GM12878 (cell line): ENCODE results near the gene ANKRD53. TPM values are rescaled to one million over a fixed set of nuclear protein-coding genes. Genes with fewer than 3 reads are reported as not detected.
A peak's percentile ranks its signal among the peaks of the same experiment; 100 is the strongest.

Source experiments
- ATAC-seq: fragments of 200-7000 bp; cut with Tn5 transposase; 3 replicates; pipeline ENCODE4 v1.9.1; 2020; ENCODE audit warnings: mild to moderate bottlenecking, moderate library complexity
- BruUV-seq: library from RNA; stranded (reverse); fragments of 400-500 nt; replicated peaks from 2 replicates; lab custom pipeline; 2021; lab: Mats Ljungman, UMichigan
- CTCF ChIA-PET: fragments of 300-600 bp; sonication (Branson Sonifier 250); formaldehyde crosslinking; extraction: SDS; loops from one replicate; lab custom pipeline; 2021; ENCODE audit warnings: inconsistent platforms; lab: Yijun Ruan, JAX
- POLR2A ChIA-PET: fragments of 350-600 bp; formaldehyde crosslinking; extraction: SDS; loops from one replicate; lab custom pipeline; 2021; ENCODE audit warnings: inconsistent platforms; lab: Charles Lee
- RAD21 ChIA-PET: fragments of 300-600 bp; sonication (Branson Sonifier 250); formaldehyde crosslinking; loops from one replicate; lab custom pipeline; 2023; ENCODE audit warnings: antibody characterized with exemption; ENCODE audit not compliant: unreplicated experiment; lab: Charles Lee
- SMC1A ChIA-PET: fragments of 300-600 bp; sonication (Branson Sonifier 250); formaldehyde crosslinking; loops from one replicate; lab custom pipeline; 2023; ENCODE audit not compliant: unreplicated experiment, uncharacterized antibody; lab: Charles Lee
- DNase-seq: peaks from one replicate; pipeline ENCODE4 v3.0.0-alpha.2; 2011; ENCODE audit warnings: low read depth, low spot score
- FAIRE-seq: peaks from 3 replicates; lab custom pipeline; 2011; peaks lifted over from hg19 to GRCh38; lab: Jason Lieb, UNC
- H2AFZ ChIP-seq: 2 replicates; pipeline ENCODE4 v1.6.0; 2011; ENCODE audit warnings: low read depth, low read length, control low read depth; ENCODE audit not compliant: control insufficient read depth
- H3K27ac ChIP-seq: 2 replicates; pipeline ENCODE4 v1.5.1; 2011; ENCODE audit warnings: control low read depth; ENCODE audit not compliant: control insufficient read depth, insufficient read depth
- H3K27me3 ChIP-seq, 2 experiments: replicated peaks in 1 of 2; 2 replicates each; pipeline versions ENCODE4 v1.6.0 to v1.6.1; 2011; ENCODE audit warnings: low read length in 1 of 2; ENCODE audit not compliant: control insufficient read depth in 2 of 2, insufficient read depth in 2 of 2
- H3K36me3 ChIP-seq, 2 experiments: 2 replicates each; pipeline ENCODE4 v1.5.1; 2011; ENCODE audit warnings: low read length in 1 of 2; ENCODE audit not compliant: control insufficient read depth in 2 of 2, insufficient read depth in 2 of 2
- H3K4me1 ChIP-seq: 2 replicates; pipeline ENCODE4 v1.6.1; 2011; ENCODE audit warnings: mild to moderate bottlenecking, low read length, moderate library complexity, mixed read lengths; ENCODE audit not compliant: control insufficient read depth, insufficient read depth
- H3K4me2 ChIP-seq: 2 replicates; pipeline ENCODE4 v1.6.0; 2011; ENCODE audit warnings: control low read depth; ENCODE audit not compliant: control insufficient read depth, insufficient read depth
- H3K4me3 ChIP-seq: fragments of 200-600 bp; sonication (generic); 2 replicates; pipeline ENCODE4 v1.5.1; 2016
- H3K79me2 ChIP-seq: 2 replicates; pipeline ENCODE4 v1.6.0; 2011; ENCODE audit warnings: low read length; ENCODE audit not compliant: control insufficient read depth, insufficient read depth
- H3K9ac ChIP-seq: 2 replicates; pipeline ENCODE4 v1.8.0; 2011; ENCODE audit warnings: low read length, control low read depth, mixed read lengths; ENCODE audit not compliant: control insufficient read depth, insufficient read depth
- H3K9me3 ChIP-seq: replicated peaks from 3 replicates; pipeline ENCODE4 v1.5.1; 2011; ENCODE audit warnings: mild to moderate bottlenecking, low read length; ENCODE audit not compliant: control insufficient read depth, insufficient read depth
- H4K20me1 ChIP-seq: 2 replicates; pipeline ENCODE4 v1.6.0; 2011; ENCODE audit not compliant: control insufficient read depth, insufficient read depth
- ASH2L ChIP-seq: fragments of 300-600, 200-600 bp; sonication (generic); IDR thresholded peaks from 2 replicates; pipeline ENCODE4 v1.6.1; 2017; ENCODE audit warnings: low read depth, mild to moderate bottlenecking, borderline replicate concordance
- BCL11A ChIP-seq: IDR thresholded peaks from 2 replicates; pipeline ENCODE4 v1.6.1; 2011; ENCODE audit warnings: low read depth, low read length
- CBFB ChIP-seq: IDR thresholded peaks from 2 replicates; pipeline ENCODE4 v1.6.1; 2016; ENCODE audit warnings: antibody characterized with exemption, low read depth
- CHD1 ChIP-seq: IDR thresholded peaks from 2 replicates; pipeline ENCODE4 v1.6.1; 2012; ENCODE audit warnings: low read depth, low read length, improper control_type of control experiment
- EED ChIP-seq: sonication (generic); IDR thresholded peaks from 2 replicates; pipeline ENCODE4 v1.6.1; 2016; ENCODE audit warnings: antibody characterized with exemption, low read depth
- HDAC6 ChIP-seq: fragments of 200-600 bp; sonication (generic); IDR thresholded peaks from one replicate; pipeline ENCODE4 v1.8.0; 2017; ENCODE audit warnings: antibody characterized with exemption; ENCODE audit not compliant: unreplicated experiment
- KAT2A ChIP-seq: conservative IDR thresholded peaks from 2 replicates; pipeline ENCODE4 v1.6.1; 2011; ENCODE audit warnings: low read depth, low read length; ENCODE audit not compliant: control insufficient read depth
- MXI1 ChIP-seq: fragments of 150-350 bp; IDR thresholded peaks from 2 replicates; pipeline ENCODE4 v1.6.1; 2011; ENCODE audit warnings: low read depth, mild to moderate bottlenecking, inconsistent platforms, low read length, improper control_type of control experiment
- PBX3 ChIP-seq: IDR thresholded peaks from 2 replicates; pipeline ENCODE4 v1.6.1; 2011; ENCODE audit warnings: mild to moderate bottlenecking, low read depth, low read length, moderate library complexity; ENCODE audit not compliant: insufficient replicate concordance
- POLR2A ChIP-seq: IDR thresholded peaks from 2 replicates; pipeline ENCODE4 v1.6.1; 2011; ENCODE audit warnings: low read depth, mild to moderate bottlenecking, low read length
- POU2F2 ChIP-seq: IDR thresholded peaks from 3 replicates; pipeline ENCODE4 v1.6.1; 2011; ENCODE audit warnings: low read depth, mild to moderate bottlenecking, low read length, borderline replicate concordance
- RCOR1 ChIP-seq: conservative IDR thresholded peaks from 2 replicates; pipeline ENCODE4 v1.6.1; 2012; ENCODE audit warnings: low read depth, low read length, improper control_type of control experiment
- RELA ChIP-seq: fragments of 450-650 bp; IDR thresholded peaks from 2 replicates; pipeline ENCODE4 v1.8.0; 2014; ENCODE audit warnings: borderline replicate concordance; ENCODE audit not compliant: partially characterized antibody
- REST ChIP-seq: IDR thresholded peaks from 2 replicates; pipeline ENCODE4 v1.6.1; 2012; ENCODE audit warnings: mild to moderate bottlenecking, low read depth, low read length
- RFX5 ChIP-seq: IDR thresholded peaks from 2 replicates; pipeline ENCODE4 v1.6.1; 2011; ENCODE audit warnings: low read depth, low read length, improper control_type of control experiment
- SIN3A ChIP-seq: IDR thresholded peaks from 2 replicates; pipeline ENCODE4 v1.6.1; 2012; ENCODE audit warnings: low read depth, low read length, improper control_type of control experiment
- SMAD5 ChIP-seq: IDR thresholded peaks from 2 replicates; pipeline ENCODE4 v1.6.1; 2016; ENCODE audit warnings: antibody characterized with exemption, low read depth
- WRNIP1 ChIP-seq: IDR thresholded peaks from 2 replicates; pipeline ENCODE4 v1.6.1; 2011; ENCODE audit warnings: low read depth, low read length, improper control_type of control experiment, borderline replicate concordance
- YY1 ChIP-seq: IDR thresholded peaks from 2 replicates; pipeline ENCODE4 v1.6.1; 2011; ENCODE audit warnings: low read depth, mild to moderate bottlenecking, low read length
- ZNF274 ChIP-seq: IDR thresholded peaks from one replicate; pipeline ENCODE4 v1.8.0; 2011; ENCODE audit not compliant: insufficient read length, insufficient read depth
- WGBS: methylation state at CpG from one replicate; pipeline ENCODE4 v1.1.6; 2016; ENCODE audit warnings: low lambda C conversion rate; ENCODE audit not compliant: insufficient replicate concordance, insufficient coverage; ENCODE audit errors: missing lambda C conversion rate; 5-methylcytosine and 5-hydroxymethylcytosine counted together
- in situ Hi-C: fragments of 300-500 bp; cut with MboI; formaldehyde crosslinking; loops from 9 replicates; pipeline ENCODE4 v1.14.3; 2018; ENCODE audit warnings: mixed read lengths
- intact Hi-C: fragments of 100-400 bp; cut with micrococcal nuclease; formaldehyde crosslinking; loops from one replicate; pipeline ENCODE4 v1.14.2; 2022; ENCODE audit not compliant: unreplicated experiment
- polyA plus RNA-seq, 11 experiments: library from polyadenylated mRNA; depleted of rRNA in 4 of 11; unstranded in 6 of 11; stranded (reverse) in 5 of 11; fragments of >200 nt; fragmentation: Nextera tagmentation in 4 of 11; fragmentation: Illumina TruSeq in 1 of 11; extraction: Ambion mirVana in 4 of 11; extraction: Trizol in 1 of 11; gene quantifications; 1 replicate in 1 of 11; 2 replicates in 10 of 11; pipeline versions ENCODE4 v1.2.1 to v1.2.3, GENCODE V29; 2011 to 2016; ENCODE audit warnings: inconsistent platforms in 2 of 11, missing spikeins in 2 of 11, low read depth in 1 of 11
- total RNA-seq, 4 experiments: library from RNA; depleted of rRNA in 3 of 4; stranded (reverse); fragments of >200 nt in 3 of 4; fragmentation: Illumina TruSeq in 1 of 4; extraction: Trizol in 1 of 4; gene quantifications; 2 replicates each; pipeline versions ENCODE4 v1.2.1 to v1.2.3, GENCODE V29; 2013 to 2021

Gene ANKRD53
- total and polyA plus RNA-seq, 10 of the 15 experiments (the other 5 are each of a cell fraction or from before 2014, with no cell fraction given): 0.04 TPM; not detected in 8

- RAD21 ChIA-PET: interaction anchor here (0.6 to 0.8 kb wide), 3 partner anchors 8 to 105 kb away, joined by 3 read pairs; no protein-coding TSS in a partner anchor
- in situ Hi-C loops (no loop called here), intact Hi-C loops (no loop called here)
- Histone ChIP-seq H3K9me3 (no peaks in the 10 kb centered on the region), H3K4me3 (peak overlapping the region; percentile 74), H3K36me3 (no peaks in the 10 kb centered on the region), H2AFZ (peak overlapping the region; percentile 80), H3K79me2 (no peaks in the 10 kb centered on the region), H3K9ac (no peak overlapping the region), H3K4me1 (no peaks in the 10 kb centered on the region), H3K27ac (no peak overlapping the region), H3K27me3 (peaks cover 0 to 3% of the 10 kb centered on the region in 2 experiments; a peak in 1 of 4 replicates), H3K4me2 (peak overlapping the region; percentile 88), H4K20me1 (no peaks in the 10 kb centered on the region)
- DNase-seq: no peak
- BruUV-seq: no TSS peak
- peak; percentile 97 for ATAC-seq
- SMC1A ChIA-PET: interaction anchor here (0.6 to 2.3 kb wide), 5 partner anchors 13 to 171 kb away, joined by 3 to 9 read pairs (median 5); no protein-coding TSS in a partner anchor
- peak; percentile 66 for FAIRE-seq
- CTCF ChIA-PET: interaction anchor here (0.5 to 6.7 kb wide), 13 partner anchors 11 to 546 kb away, joined by 3 to 72 read pairs (median 4); partner anchors contain the start of gene ANKRD53
- 7% methylated on average over 57 of the region's 59 CpGs for WGBS
- POLR2A ChIA-PET: interaction anchor here (0.6 to 1.1 kb wide), 2 partner anchors 38 to 464 kb away, joined by 3 read pairs; no protein-coding TSS in a partner anchor
- TF ChIP-seq HDAC6 (no peak), KAT2A (no peak), POLR2A (no peak), REST (no peak), RELA (no peak), MXI1 (no peak), SIN3A (no peak), BCL11A (no peak), ASH2L (no peak), CBFB (no peak), WRNIP1 (no peak), EED (0 out of 2 replicates have a peak, but pooled peaks have one; percentile 23), CHD1 (no peak), RCOR1 (no peak), YY1 (no peak), POU2F2 (no peak), SMAD5 (no peak), PBX3 (no peak), RFX5 (no peak), ZNF274 (no peak)
Measured at GRCh38 chr2:70964596-70965386, 13.6 kb upstream of the ANKRD53 start.
